ENCODE results near the gene CARMIL3. TPM values are rescaled to one million over a fixed set of nuclear protein-coding genes. Genes with fewer than 3 reads are reported as not detected.

The CARMIL3 gene
- total and polyA plus RNA-seq, 2 of the 4 experiments (the other 2 are of a cell fraction), result under 0.01 TPM; not detected in 1

DNA sequence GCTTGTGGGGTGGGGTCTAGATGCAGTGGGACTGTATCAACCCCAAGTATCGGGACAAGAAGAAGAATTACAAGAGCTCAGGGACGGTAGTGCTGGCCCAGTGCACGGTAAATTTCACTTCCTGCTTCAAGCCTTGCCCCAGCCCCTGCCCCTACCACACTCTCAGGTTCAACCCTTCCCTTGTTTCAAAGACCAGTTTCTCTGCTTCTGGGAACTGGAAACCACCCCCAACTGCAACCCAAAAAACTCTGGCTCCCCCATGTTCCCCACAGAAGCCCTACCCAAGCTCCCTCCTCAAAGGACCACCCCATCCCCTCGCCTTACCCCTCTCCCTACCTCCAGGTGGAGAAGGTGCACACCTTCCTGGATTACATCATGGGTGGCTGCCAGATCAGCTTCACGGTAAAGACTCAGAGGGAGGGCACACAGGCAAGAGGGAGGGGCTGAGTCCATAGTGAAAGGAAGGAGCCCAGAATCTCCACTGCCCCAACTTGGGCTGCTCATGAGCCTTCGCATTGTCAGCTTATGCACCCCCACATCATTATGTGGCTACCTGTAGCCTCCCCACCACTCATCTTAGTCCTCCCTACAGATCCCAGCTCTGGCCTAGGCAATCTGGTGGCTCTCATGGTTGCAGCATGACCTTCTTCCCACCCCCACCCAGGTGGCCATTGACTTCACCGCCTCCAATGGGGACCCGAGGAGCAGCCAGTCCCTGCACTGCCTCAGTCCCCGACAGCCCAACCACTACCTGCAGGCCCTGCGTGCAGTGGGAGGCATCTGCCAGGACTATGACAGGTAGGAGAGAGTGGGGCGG is 23.9 kb downstream of the CARMIL3 start:
- H2BK15ac ChIP-seq (ENCODE audit: low read depth, low read length), result no peak overlapping the region
- no peak overlapping the region for H3K14ac ChIP-seq (replicated peaks; ENCODE audit: low read depth, low read length)
- H3K9me3 ChIP-seq (ENCODE audit: control insufficient read depth, insufficient read depth, low read length), result no peaks in the 10 kb centered on the region
- no peak overlapping the region for H3K18ac ChIP-seq (ENCODE audit: low read depth, low read length)
- no peak overlapping the region for H2AK9ac ChIP-seq (replicated peaks; ENCODE audit: low read depth, low read length, poor library complexity)
- H3K9me1 ChIP-seq (ENCODE audit: insufficient read depth, low read length), result no peaks in the 10 kb centered on the region
- no peak overlapping the region for H2BK20ac ChIP-seq (ENCODE audit: low read depth, low read length)
- intact Hi-C loops (cut with micrococcal nuclease), result no loop called here
- POLR2A ChIA-PET (ENCODE audit: unreplicated experiment), result no interaction called here
- H3K9ac ChIP-seq (ENCODE audit: low read depth, low read length), result no peak overlapping the region
- H3K36me3 ChIP-seq (ENCODE audit: control insufficient read depth, insufficient read depth, low read length), result no peaks in the 10 kb centered on the region
- ATAC-seq (ENCODE audit: low read depth) (no peak), DNase-seq (no peak)
- CTCF ChIA-PET, result no interaction called here
- H3K4me3 ChIP-seq (ENCODE audit: insufficient read depth, low read depth, low read length), result no peak overlapping the region
- no peaks in the 10 kb centered on the region for H3K79me1 ChIP-seq (ENCODE audit: low read depth in 1 of 2, low read length in 2 of 2)
- no peak overlapping the region for H3K27ac ChIP-seq (ENCODE audit: insufficient read depth, low read length)
- no peak overlapping the region for H4K5ac ChIP-seq (ENCODE audit: low read depth, low read length)
- H4K20me1 ChIP-seq (ENCODE audit: insufficient read depth, low read length), result no peaks in the 10 kb centered on the region; the same call in 1 of the 2 replicates
- TF ChIP-seq POLR2A (IDR thresholded peaks at IDR 0.05; ENCODE audit: low read depth, low read length) (no peak), RFX5 (IDR thresholded peaks at IDR 0.05; ENCODE audit: low read depth, low read length) (no peak), MAZ (IDR thresholded peaks at IDR 0.05; ENCODE audit: borderline replicate concordance, low read depth, low read length) (no peak), SMC3 (IDR thresholded peaks at IDR 0.05; ENCODE audit: low read depth, low read length) (no peak), MXI1 (IDR thresholded peaks at IDR 0.05; ENCODE audit: borderline replicate concordance, low read depth, low read length) (no peak), CHD1 (IDR thresholded peaks at IDR 0.05; ENCODE audit: low read depth, low read length) (no peak), RAD21 (IDR thresholded peaks at IDR 0.05; ENCODE audit: low read length) (no peak), CEBPB (IDR thresholded peaks at IDR 0.05; ENCODE audit: low read depth, low read length) (no peak), FOS (IDR thresholded peaks at IDR 0.05; ENCODE audit: low read depth, low read length) (no peak), MAFK (IDR thresholded peaks at IDR 0.05; ENCODE audit: low read depth, low read length) (no peak), NFE2L2 (IDR thresholded peaks at IDR 0.05; ENCODE audit: low read depth, low read length) (no peak), RCOR1 (IDR thresholded peaks at IDR 0.05; ENCODE audit: insufficient replicate concordance, low read length) (no peak)
- TF ChIP-seq, protein P1, sequence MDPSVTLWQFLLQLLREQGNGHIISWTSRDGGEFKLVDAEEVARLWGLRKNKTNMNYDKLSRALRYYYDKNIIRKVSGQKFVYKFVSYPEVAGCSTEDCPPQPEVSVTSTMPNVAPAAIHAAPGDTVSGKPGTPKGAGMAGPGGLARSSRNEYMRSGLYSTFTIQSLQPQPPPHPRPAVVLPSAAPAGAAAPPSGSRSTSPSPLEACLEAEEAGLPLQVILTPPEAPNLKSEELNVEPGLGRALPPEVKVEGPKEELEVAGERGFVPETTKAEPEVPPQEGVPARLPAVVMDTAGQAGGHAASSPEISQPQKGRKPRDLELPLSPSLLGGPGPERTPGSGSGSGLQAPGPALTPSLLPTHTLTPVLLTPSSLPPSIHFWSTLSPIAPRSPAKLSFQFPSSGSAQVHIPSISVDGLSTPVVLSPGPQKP (IDR thresholded peaks at IDR 0.05; ENCODE audit: borderline replicate concordance, low read depth, low read length), result no peak
- TF ChIP-seq, protein P2, sequence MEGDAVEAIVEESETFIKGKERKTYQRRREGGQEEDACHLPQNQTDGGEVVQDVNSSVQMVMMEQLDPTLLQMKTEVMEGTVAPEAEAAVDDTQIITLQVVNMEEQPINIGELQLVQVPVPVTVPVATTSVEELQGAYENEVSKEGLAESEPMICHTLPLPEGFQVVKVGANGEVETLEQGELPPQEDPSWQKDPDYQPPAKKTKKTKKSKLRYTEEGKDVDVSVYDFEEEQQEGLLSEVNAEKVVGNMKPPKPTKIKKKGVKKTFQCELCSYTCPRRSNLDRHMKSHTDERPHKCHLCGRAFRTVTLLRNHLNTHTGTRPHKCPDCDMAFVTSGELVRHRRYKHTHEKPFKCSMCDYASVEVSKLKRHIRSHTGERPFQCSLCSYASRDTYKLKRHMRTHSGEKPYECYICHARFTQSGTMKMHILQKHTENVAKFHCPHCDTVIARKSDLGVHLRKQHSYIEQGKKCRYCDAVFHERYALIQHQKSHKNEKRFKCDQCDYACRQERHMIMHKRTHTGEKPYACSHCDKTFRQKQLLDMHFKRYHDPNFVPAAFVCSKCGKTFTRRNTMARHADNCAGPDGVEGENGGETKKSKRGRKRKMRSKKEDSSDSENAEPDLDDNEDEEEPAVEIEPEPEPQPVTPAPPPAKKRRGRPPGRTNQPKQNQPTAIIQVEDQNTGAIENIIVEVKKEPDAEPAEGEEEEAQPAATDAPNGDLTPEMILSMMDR (conservative IDR thresholded peaks at IDR 0.05; ENCODE audit: low read depth, low read length), result no peak
- TF ChIP-seq, protein P3, sequence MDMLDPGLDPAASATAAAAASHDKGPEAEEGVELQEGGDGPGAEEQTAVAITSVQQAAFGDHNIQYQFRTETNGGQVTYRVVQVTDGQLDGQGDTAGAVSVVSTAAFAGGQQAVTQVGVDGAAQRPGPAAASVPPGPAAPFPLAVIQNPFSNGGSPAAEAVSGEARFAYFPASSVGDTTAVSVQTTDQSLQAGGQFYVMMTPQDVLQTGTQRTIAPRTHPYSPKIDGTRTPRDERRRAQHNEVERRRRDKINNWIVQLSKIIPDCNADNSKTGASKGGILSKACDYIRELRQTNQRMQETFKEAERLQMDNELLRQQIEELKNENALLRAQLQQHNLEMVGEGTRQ (IDR thresholded peaks at IDR 0.05; ENCODE audit: low read depth, low read length), result no peak
- dilution Hi-C loops (cut with HindIII; ENCODE audit: low sequenced_read_pairs, unreplicated experiment), result no loop called here
- H3K4me1 ChIP-seq (ENCODE audit: control insufficient read depth, insufficient read depth, low read length), result peaks cover under 1% of the 10 kb centered on the region; the same call in 1 of the 2 replicates
- H2BK5ac ChIP-seq (ENCODE audit: low read depth, low read length, poor library complexity, severe bottlenecking), result no peak overlapping the region
- BruUV-seq (replicated peaks), result no TSS peak
- no peak overlapping the region for H4K91ac ChIP-seq (ENCODE audit: insufficient read depth, low read depth, low read length)
- 57% methylated on average over 3 of the region's 11 CpGs; no CpG with 5 or more reads in 1 of the 2 experiments for WGBS, 2 experiments (ENCODE audit: extremely low coverage in 2 of 2, insufficient read length in 1 of 2)
- no peak overlapping the region for H3K23ac ChIP-seq (ENCODE audit: low read depth, low read length)
- peaks cover 82% of the 10 kb centered on the region for H3K27me3 ChIP-seq (ENCODE audit: control insufficient read depth, insufficient read depth, low read length)
- H2BK120ac ChIP-seq (ENCODE audit: low read depth, low read length), result no peak overlapping the region
- H3K4ac ChIP-seq (ENCODE audit: low read depth, low read length), result no peak overlapping the region
- no peak overlapping the region for H2AFZ ChIP-seq (replicated peaks; ENCODE audit: low read length, poor library complexity)
- no peak overlapping the region for H2AK5ac ChIP-seq (ENCODE audit: low read depth, low read length)
- H4K8ac ChIP-seq (ENCODE audit: low read depth in 2 of 2, low read length in 2 of 2), result no peak overlapping the region
- in situ Hi-C loops (cut with MboI; ENCODE audit: low sequenced_read_pairs), result no loop called here
- no peak overlapping the region for H3K56ac ChIP-seq (ENCODE audit: extremely low read depth, insufficient read depth, low read length)
- no peak overlapping the region for H3K4me2 ChIP-seq (ENCODE audit: low read depth, low read length)

All from IMR-90 (cell line).